ENCODE measurements around the gene ADCY3.
A peak's percentile ranks its signal among the peaks of the same experiment; 100 is the strongest.

Gene ADCY3

GRCh38 chr2:24828238-24828996 lies 91.6 kb downstream of the ADCY3 start:
- Histone ChIP-seq H3K27ac (ENCODE audit: insufficient read depth, low read length, poor library complexity, severe bottlenecking) (no peak overlapping the region), H3K9me3 (ENCODE audit: control insufficient read depth, low read length) (no peaks in the 10 kb centered on the region), H3K36me3 (ENCODE audit: control insufficient read depth, insufficient read depth, low read length) (no peaks in the 10 kb centered on the region), H3K27me3 (replicated peaks; ENCODE audit: control insufficient read depth, insufficient read depth, low read length, poor library complexity, severe bottlenecking) (no peaks in the 10 kb centered on the region), H3K4me3 (ENCODE audit: insufficient read depth, low read depth, low read length, poor library complexity, severe bottlenecking) (no peak overlapping the region), H3K4me1 (ENCODE audit: control insufficient read depth, insufficient read depth, low read length, poor library complexity, severe bottlenecking) (no peaks in the 10 kb centered on the region)
- DNase-seq = no peak

- no peaks in the 10 kb centered on the region for H3K4me1 ChIP-seq (ENCODE audit: control insufficient read depth, insufficient read depth, low read length, poor library complexity, severe bottlenecking)
- peak; percentile 38 to 57 (median 42) for DNase-seq
- H3K27ac ChIP-seq (ENCODE audit: insufficient read depth, low read length, poor library complexity, severe bottlenecking) = no peak overlapping the region
- no peaks in the 10 kb centered on the region for H3K9me3 ChIP-seq (ENCODE audit: control insufficient read depth, low read length)
- no peak overlapping the region for H3K4me3 ChIP-seq (ENCODE audit: insufficient read depth, low read depth, low read length, poor library complexity, severe bottlenecking)
- H3K27me3 ChIP-seq (replicated peaks; ENCODE audit: control insufficient read depth, insufficient read depth, low read length, poor library complexity, severe bottlenecking) = no peaks in the 10 kb centered on the region
- no peaks in the 10 kb centered on the region for H3K36me3 ChIP-seq (ENCODE audit: control insufficient read depth, insufficient read depth, low read length)
Observed at GRCh38 chr2:24827321-24828237, 92.5 kb downstream of the ADCY3 start.

- no peak overlapping the region for H3K27ac ChIP-seq (ENCODE audit: insufficient read depth, low read length, poor library complexity, severe bottlenecking)
- H3K36me3 ChIP-seq (ENCODE audit: control insufficient read depth, insufficient read depth, low read length) = no peaks in the 10 kb centered on the region
- H3K4me1 ChIP-seq (ENCODE audit: control insufficient read depth, insufficient read depth, low read length, poor library complexity, severe bottlenecking) = no peaks in the 10 kb centered on the region
- H3K27me3 ChIP-seq (replicated peaks; ENCODE audit: control insufficient read depth, insufficient read depth, low read length, poor library complexity, severe bottlenecking) = no peaks in the 10 kb centered on the region
- no peak for DNase-seq
- H3K9me3 ChIP-seq (ENCODE audit: control insufficient read depth, low read length) = no peaks in the 10 kb centered on the region
- no peak overlapping the region for H3K4me3 ChIP-seq (ENCODE audit: insufficient read depth, low read depth, low read length, poor library complexity, severe bottlenecking)
Observed at GRCh38 chr2:24826773-24827145, 93.3 kb downstream of the ADCY3 start.

- Histone ChIP-seq H3K4me1 (ENCODE audit: control insufficient read depth, insufficient read depth, low read length, poor library complexity, severe bottlenecking) (no peaks in the 10 kb centered on the region), H3K27me3 (replicated peaks; ENCODE audit: control insufficient read depth, insufficient read depth, low read length, poor library complexity, severe bottlenecking) (no peaks in the 10 kb centered on the region), H3K36me3 (ENCODE audit: control insufficient read depth, insufficient read depth, low read length) (peaks cover 5% of the 10 kb centered on the region), H3K4me3 (ENCODE audit: insufficient read depth, low read depth, low read length, poor library complexity, severe bottlenecking) (no peak overlapping the region), H3K9me3 (ENCODE audit: control insufficient read depth, low read length) (no peaks in the 10 kb centered on the region), H3K27ac (ENCODE audit: insufficient read depth, low read length, poor library complexity, severe bottlenecking) (no peak overlapping the region)
- DNase-seq = no peak
Observed at GRCh38 chr2:24825883-24826772, 93.9 kb downstream of the ADCY3 start.

GRCh38 chr2:24824966-24825882 lies 94.8 kb downstream of the ADCY3 start:
- Histone ChIP-seq H3K27me3 (replicated peaks; ENCODE audit: control insufficient read depth, insufficient read depth, low read length, poor library complexity, severe bottlenecking) (no peaks in the 10 kb centered on the region), H3K4me3 (ENCODE audit: insufficient read depth, low read depth, low read length, poor library complexity, severe bottlenecking) (no peak overlapping the region), H3K36me3 (ENCODE audit: control insufficient read depth, insufficient read depth, low read length) (peaks cover 14% of the 10 kb centered on the region), H3K4me1 (ENCODE audit: control insufficient read depth, insufficient read depth, low read length, poor library complexity, severe bottlenecking) (no peaks in the 10 kb centered on the region), H3K9me3 (ENCODE audit: control insufficient read depth, low read length) (no peaks in the 10 kb centered on the region), H3K27ac (ENCODE audit: insufficient read depth, low read length, poor library complexity, severe bottlenecking) (no peak overlapping the region)
- peak in 1 of 3 donors; percentile 18 for DNase-seq

GRCh38 chr2:24824071-24824588 lies 95.9 kb downstream of the ADCY3 start:
- DNase-seq = no peak
- Histone ChIP-seq H3K36me3 (ENCODE audit: control insufficient read depth, insufficient read depth, low read length) (peaks cover 22% of the 10 kb centered on the region), H3K27me3 (replicated peaks; ENCODE audit: control insufficient read depth, insufficient read depth, low read length, poor library complexity, severe bottlenecking) (no peaks in the 10 kb centered on the region), H3K27ac (ENCODE audit: insufficient read depth, low read length, poor library complexity, severe bottlenecking) (no peak overlapping the region), H3K4me3 (ENCODE audit: insufficient read depth, low read depth, low read length, poor library complexity, severe bottlenecking) (no peak overlapping the region), H3K4me1 (ENCODE audit: control insufficient read depth, insufficient read depth, low read length, poor library complexity, severe bottlenecking) (no peaks in the 10 kb centered on the region), H3K9me3 (ENCODE audit: control insufficient read depth, low read length) (no peaks in the 10 kb centered on the region)

GRCh38 chr2:24822049-24822706 lies 97.9 kb downstream of the ADCY3 start:
- peaks cover 24% of the 10 kb centered on the region for H3K36me3 ChIP-seq (ENCODE audit: control insufficient read depth, insufficient read depth, low read length)
- H3K4me1 ChIP-seq (ENCODE audit: control insufficient read depth, insufficient read depth, low read length, poor library complexity, severe bottlenecking) = no peaks in the 10 kb centered on the region
- H3K9me3 ChIP-seq (ENCODE audit: control insufficient read depth, low read length) = no peaks in the 10 kb centered on the region
- H3K27ac ChIP-seq (ENCODE audit: insufficient read depth, low read length, poor library complexity, severe bottlenecking) = no peak overlapping the region
- H3K4me3 ChIP-seq (ENCODE audit: insufficient read depth, low read depth, low read length, poor library complexity, severe bottlenecking) = no peak overlapping the region
- no peaks in the 10 kb centered on the region for H3K27me3 ChIP-seq (replicated peaks; ENCODE audit: control insufficient read depth, insufficient read depth, low read length, poor library complexity, severe bottlenecking)
- no peak for DNase-seq

- Histone ChIP-seq H3K4me1 (ENCODE audit: control insufficient read depth, insufficient read depth, low read length, poor library complexity, severe bottlenecking) (no peaks in the 10 kb centered on the region), H3K4me3 (ENCODE audit: insufficient read depth, low read depth, low read length, poor library complexity, severe bottlenecking) (no peak overlapping the region), H3K36me3 (ENCODE audit: control insufficient read depth, insufficient read depth, low read length) (peaks cover 24% of the 10 kb centered on the region), H3K27me3 (replicated peaks; ENCODE audit: control insufficient read depth, insufficient read depth, low read length, poor library complexity, severe bottlenecking) (no peaks in the 10 kb centered on the region), H3K27ac (ENCODE audit: insufficient read depth, low read length, poor library complexity, severe bottlenecking) (no peak overlapping the region), H3K9me3 (ENCODE audit: control insufficient read depth, low read length) (no peaks in the 10 kb centered on the region)
- no peak for DNase-seq
Observed at GRCh38 chr2:24821433-24821891, 98.6 kb downstream of the ADCY3 start.

Data from effector memory CD4-positive, alpha-beta T cell (primary cell).